Measurements from ENCODE around the gene CCDC124.

Gene CCDC124

DNA sequence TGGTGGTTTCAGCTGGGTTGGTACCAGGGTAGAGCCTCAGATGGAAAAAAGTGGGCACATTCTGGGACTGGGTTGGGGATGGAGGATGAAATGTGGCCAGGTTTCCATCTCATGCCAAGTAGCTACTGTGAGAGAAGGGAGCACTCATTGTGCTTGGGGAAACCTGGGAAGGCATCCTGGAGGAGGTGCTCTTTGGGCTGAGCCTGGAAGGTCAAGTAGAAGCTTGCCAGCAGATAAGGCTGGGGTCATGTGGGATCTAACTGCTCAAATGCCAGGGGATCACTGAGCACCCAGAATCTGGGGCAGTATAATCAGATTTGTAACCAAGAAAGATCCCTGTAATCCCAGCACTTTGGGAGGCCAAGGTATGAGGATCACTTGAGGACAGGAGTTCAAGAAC is 25.1 kb downstream of the CCDC124 start:
- DNase-seq (ENCODE audit: low read depth), result no peak
- TF ChIP-seq, protein P1, sequence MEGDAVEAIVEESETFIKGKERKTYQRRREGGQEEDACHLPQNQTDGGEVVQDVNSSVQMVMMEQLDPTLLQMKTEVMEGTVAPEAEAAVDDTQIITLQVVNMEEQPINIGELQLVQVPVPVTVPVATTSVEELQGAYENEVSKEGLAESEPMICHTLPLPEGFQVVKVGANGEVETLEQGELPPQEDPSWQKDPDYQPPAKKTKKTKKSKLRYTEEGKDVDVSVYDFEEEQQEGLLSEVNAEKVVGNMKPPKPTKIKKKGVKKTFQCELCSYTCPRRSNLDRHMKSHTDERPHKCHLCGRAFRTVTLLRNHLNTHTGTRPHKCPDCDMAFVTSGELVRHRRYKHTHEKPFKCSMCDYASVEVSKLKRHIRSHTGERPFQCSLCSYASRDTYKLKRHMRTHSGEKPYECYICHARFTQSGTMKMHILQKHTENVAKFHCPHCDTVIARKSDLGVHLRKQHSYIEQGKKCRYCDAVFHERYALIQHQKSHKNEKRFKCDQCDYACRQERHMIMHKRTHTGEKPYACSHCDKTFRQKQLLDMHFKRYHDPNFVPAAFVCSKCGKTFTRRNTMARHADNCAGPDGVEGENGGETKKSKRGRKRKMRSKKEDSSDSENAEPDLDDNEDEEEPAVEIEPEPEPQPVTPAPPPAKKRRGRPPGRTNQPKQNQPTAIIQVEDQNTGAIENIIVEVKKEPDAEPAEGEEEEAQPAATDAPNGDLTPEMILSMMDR (IDR thresholded peaks at IDR 0.05; ENCODE audit: low read depth, low read length, missing control alignments), result no peak
- H3K4me3 ChIP-seq (ENCODE audit: low read depth, low read length), result no peak overlapping the region

DNA sequence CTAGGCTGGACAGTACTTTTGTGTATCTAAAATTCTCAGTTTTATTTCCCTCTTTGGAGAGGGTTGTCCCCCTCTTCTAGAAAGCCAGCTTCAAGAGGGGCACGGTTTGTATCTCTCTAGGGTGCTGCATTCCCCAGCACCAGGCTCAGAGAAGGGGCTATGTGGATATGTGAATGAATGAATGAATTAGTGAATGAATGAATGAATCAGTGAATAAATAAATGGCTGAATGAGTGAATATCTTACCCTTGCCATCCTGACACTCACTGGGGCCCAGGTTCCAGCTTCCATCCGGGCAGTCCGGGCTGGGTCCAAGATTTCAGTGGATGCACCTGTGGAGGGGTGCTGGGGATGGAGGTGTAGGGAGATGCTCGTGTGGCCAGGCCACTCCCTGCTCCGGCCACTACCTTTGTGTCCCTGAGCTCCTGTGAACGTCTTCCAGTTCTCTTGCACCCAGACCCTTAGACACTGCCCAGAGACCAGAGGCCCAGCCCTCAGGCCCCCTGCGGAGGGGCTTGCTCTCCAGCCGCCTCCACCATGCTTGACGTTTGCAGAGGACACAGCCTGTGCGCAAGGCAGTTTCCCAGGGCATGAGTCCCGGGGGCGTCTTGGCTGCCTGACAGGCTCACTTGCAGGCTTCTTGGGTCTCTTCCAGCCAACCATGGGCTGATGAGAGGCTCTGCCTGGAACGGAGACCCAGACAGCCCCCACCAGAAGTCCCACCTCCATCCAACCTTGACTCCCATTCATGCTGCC is 31.3 kb downstream of the CCDC124 start:
- TF ChIP-seq, protein P1 (IDR thresholded peaks at IDR 0.05; ENCODE audit: low read depth, low read length, missing control alignments), result no peak
- no peak for DNase-seq (ENCODE audit: low read depth)
- no peak overlapping the region for H3K4me3 ChIP-seq (ENCODE audit: low read depth, low read length)

DNA sequence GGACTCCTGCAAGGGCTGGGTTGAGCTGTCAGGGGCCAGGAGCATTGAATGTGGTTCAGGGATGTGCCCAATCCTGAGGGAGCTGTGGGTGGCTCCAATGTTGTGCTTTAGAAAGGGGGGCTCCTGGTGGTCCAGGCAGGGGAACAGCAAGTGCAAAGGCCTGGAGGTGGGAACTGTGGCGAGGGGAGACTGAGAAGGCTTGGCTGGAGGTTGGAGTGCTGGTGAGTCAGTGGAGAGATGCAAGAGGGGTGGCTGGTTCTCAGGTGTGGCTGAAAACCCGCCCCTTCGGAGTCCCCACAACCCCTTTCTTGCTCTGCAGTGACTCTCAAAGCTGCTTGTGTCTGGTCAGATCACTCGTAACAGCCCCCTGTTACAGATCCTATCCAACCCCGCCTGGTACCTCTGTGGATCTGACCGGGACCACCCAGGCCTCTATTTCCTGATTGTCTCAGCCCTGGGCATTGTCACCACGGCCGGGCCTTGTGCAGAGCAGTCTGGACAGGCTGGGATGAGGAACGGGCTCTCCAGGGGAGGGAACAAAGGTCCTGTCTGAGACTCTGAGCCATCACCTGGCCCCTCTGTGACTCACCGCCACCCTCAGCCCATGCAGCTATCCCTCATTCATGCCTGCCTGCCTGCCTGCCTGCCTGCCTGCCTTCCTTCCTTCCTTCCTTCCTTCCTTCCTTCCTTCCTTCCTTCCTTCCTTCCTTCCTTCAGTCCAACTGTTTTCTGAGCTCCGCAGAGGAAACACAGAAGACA is 32.7 kb downstream of the CCDC124 start:
- no peak for DNase-seq (ENCODE audit: low read depth)
- H3K4me3 ChIP-seq (ENCODE audit: low read depth, low read length), result no peak overlapping the region
- TF ChIP-seq, protein P1 (IDR thresholded peaks at IDR 0.05; ENCODE audit: low read depth, low read length, missing control alignments), result no peak

DNA sequence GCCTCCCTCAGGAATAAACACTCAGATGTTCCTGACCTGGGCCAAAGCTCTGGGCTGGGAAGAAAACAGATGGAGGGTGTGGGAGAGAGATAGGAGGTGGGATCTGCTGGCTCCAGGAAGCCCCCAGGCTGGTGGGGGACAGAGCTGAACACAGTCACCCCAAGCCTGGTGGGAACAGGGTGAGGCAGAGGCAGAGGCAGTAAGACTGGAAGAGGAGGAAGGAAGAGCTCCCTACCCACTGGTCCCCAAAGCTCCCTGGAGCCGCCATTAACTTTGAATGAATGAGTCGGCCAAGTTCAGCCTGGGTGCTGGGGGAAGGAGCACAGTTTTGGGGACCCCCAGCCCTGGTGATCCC is 33.3 kb downstream of the CCDC124 start:
- H3K4me3 ChIP-seq (ENCODE audit: low read depth, low read length), result no peak overlapping the region
- TF ChIP-seq, protein P1 (IDR thresholded peaks at IDR 0.05; ENCODE audit: low read depth, low read length, missing control alignments), result no peak
- no peak for DNase-seq (ENCODE audit: low read depth)

DNA sequence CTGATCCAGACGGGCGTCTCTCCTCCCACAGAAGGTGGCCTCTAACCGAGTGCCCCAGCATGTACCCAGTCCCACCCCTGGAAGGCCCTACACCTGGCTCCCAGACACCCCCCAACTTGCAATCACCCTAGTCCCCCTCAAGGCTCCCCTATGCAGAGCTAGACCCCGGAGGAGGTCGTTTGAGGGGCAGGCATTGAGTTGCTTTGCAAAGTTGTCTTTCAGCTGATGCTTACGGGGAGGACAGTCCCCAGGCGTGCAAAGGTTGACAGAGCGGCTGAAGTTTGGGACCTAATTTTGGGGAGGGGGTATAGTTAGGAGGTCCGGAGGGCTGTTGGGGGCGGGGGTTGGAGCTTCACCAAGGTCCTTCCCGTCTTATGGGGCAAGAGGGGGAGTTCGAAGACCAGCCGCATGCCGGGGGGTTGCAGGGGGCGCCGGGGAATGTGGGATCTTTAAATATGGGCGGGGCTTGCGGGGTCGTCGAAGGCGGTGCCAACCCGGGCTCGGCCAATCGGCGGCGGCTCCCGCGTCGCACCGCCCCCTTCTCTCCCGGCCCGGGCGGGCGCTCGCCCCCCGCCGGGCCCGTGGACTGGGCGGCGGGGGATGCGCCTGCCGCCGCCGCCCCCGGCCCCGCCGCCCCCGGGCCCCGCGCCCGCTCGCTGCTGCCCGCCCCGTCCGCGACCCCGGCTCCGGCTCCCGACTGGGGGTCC is 33.9 kb downstream of the CCDC124 start, which contains the start of gene KCNN1:
Gene KCNN1 (plus strand): TSS at position 558 of the 707 bp plus-strand sequence. CDS start 6,782 bp downstream, outside the sequence.
- no peak for DNase-seq (ENCODE audit: low read depth)
- no peak within 1 kb of the TSS for H3K4me3 ChIP-seq (ENCODE audit: low read depth, low read length)
- TF ChIP-seq, protein P1 (IDR thresholded peaks at IDR 0.05; ENCODE audit: low read depth, low read length, missing control alignments), result no peak

DNA sequence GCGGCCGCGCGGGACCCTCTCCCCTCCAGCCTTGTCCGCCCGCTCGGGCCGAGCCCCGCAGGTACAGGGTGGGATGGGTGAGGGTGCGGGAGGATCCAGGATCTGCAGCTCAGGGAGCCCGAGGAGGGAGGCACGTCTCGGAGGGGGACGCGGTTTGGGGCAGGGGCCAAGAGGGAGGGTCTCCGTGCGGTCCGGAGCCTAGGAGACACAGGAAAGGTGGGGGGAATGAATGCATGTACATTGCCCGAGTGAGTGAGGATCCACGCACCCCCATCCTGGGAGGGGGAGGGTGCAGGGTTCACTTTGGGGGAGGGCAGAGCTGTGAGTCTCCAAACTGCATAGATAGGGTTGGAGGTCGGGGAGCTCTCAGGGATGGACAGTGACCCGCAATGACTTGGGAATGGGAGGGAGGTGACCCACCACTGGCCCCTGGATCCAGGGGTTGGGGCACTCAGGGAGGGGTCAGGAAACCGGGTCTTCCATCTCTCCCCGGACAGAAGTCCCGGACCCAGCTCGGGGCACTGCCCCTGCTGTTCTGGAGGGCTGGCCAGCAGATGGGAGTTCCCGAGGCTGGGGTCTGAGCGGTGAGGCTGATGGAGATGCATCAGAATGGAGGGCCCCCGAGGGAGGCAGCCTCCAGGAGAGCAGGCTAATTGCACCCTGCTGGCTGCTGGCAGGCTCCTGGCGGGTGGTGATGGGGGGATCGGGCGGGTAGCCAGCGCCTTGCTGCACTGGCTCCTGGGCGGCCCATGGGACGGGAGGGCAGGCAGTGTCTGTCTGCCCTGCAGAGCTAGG is 34.6 kb downstream of the CCDC124 start:
- TF ChIP-seq, protein P1 (IDR thresholded peaks at IDR 0.05; ENCODE audit: low read depth, low read length, missing control alignments), result no peak
- no peak for DNase-seq (ENCODE audit: low read depth)
- H3K4me3 ChIP-seq (ENCODE audit: low read depth, low read length), result no peak overlapping the region

Measured in GM12864 (cell line).